Caco-2 (cell line): ENCODE measurements around the gene SSR1. TPM values are rescaled to one million over a fixed set of nuclear protein-coding genes. Genes with fewer than 3 reads are reported as not detected.

Experiments
- BruUV-seq: library from RNA; stranded (reverse); fragments of 400-500 nt; replicated peaks from 2 replicates; lab custom pipeline; 2021; lab: Mats Ljungman, UMichigan
- CTCF ChIA-PET: fragments of 300-600 bp; sonication (Branson Sonifier 250); formaldehyde crosslinking; loops from one replicate; lab custom pipeline; 2022; ENCODE audit warnings: antibody characterized with exemption; lab: Charles Lee
- POLR2A ChIA-PET: fragments of 300-600 bp; sonication (Branson Sonifier 250); formaldehyde crosslinking; loops from one replicate; lab custom pipeline; 2022; ENCODE audit warnings: antibody characterized with exemption; lab: Charles Lee
- DNase-seq, 2 experiments: peaks; one replicate each; pipeline versions ENCODE4 v3.0.0 to v3.0.0-alpha.2; 2020 to 2022
- H3K27me3 ChIP-seq: replicated peaks from 2 replicates; pipeline ENCODE4 v1.6.0; 2011; ENCODE audit warnings: low read length; ENCODE audit not compliant: control insufficient read depth, insufficient read depth
- H3K36me3 ChIP-seq: 2 replicates; pipeline ENCODE4 v1.5.1; 2011; ENCODE audit warnings: low read length; ENCODE audit not compliant: control insufficient read depth, insufficient read depth
- H3K4me1 ChIP-seq: fragments of 250-450 bp; sonication (Bioruptor Pico); 2 replicates; pipeline ENCODE4 v1.5.1; 2020; ENCODE audit warnings: mild to moderate bottlenecking
- H3K4me3 ChIP-seq: 2 replicates; pipeline ENCODE4 v1.5.1; 2011; ENCODE audit warnings: low read depth, mild to moderate bottlenecking, control low read depth, low read length
- H3K9me3 ChIP-seq: fragments of 250-450 bp; sonication (Bioruptor Pico); 2 replicates; pipeline ENCODE4 v1.5.1; 2020; ENCODE audit warnings: mild to moderate bottlenecking, moderate library complexity
- H3K27ac Mint-ChIP-seq: one replicate; pipeline ENCODE4 v1.8.0; 2022; ENCODE audit warnings: mixed read lengths; ENCODE audit not compliant: unreplicated experiment
- H3K27me3 Mint-ChIP-seq: one replicate; pipeline ENCODE4 v1.8.0; 2022; ENCODE audit warnings: mixed read lengths; ENCODE audit not compliant: insufficient read depth, unreplicated experiment
- H3K36me3 Mint-ChIP-seq: one replicate; pipeline ENCODE4 v1.8.0; 2022; ENCODE audit warnings: mild to moderate bottlenecking, mixed read lengths; ENCODE audit not compliant: insufficient read depth, unreplicated experiment
- H3K4me1 Mint-ChIP-seq: one replicate; pipeline ENCODE4 v1.8.0; 2022; ENCODE audit warnings: low read depth, mixed read lengths; ENCODE audit not compliant: unreplicated experiment
- H3K4me3 Mint-ChIP-seq: one replicate; pipeline ENCODE4 v1.8.0; 2022; ENCODE audit warnings: mild to moderate bottlenecking, moderate library complexity, mixed read lengths; ENCODE audit not compliant: unreplicated experiment
- H3K9me3 Mint-ChIP-seq: one replicate; pipeline ENCODE4 v1.8.0; 2022; ENCODE audit warnings: mixed read lengths; ENCODE audit not compliant: unreplicated experiment
- intact Hi-C: fragments of 100-400 bp; cut with micrococcal nuclease; formaldehyde crosslinking; loops from one replicate; pipeline ENCODE4 v1.10.0; 2022; ENCODE audit not compliant: unreplicated experiment
- total RNA-seq: library from RNA; stranded (reverse); gene quantifications from 2 replicates; pipeline ENCODE4 v1.2.3, GENCODE V29; 2022
- TF ChIP-seq, protein P1 (sequence below), 2 experiments: fragments of 200-600 bp in 1 of 2; IDR thresholded peaks; 1 replicate in 1 of 2; 2 replicates in 1 of 2; pipeline versions ENCODE4 v1.5.1 to v1.8.0; 2011 to 2022; ENCODE audit warnings: antibody characterized with exemption in 1 of 2, control low read depth in 1 of 2, inconsistent platforms in 1 of 2, low read depth in 1 of 2, low read length in 1 of 2, mild to moderate bottlenecking in 1 of 2, moderate library complexity in 1 of 2; ENCODE audit not compliant: insufficient read depth in 1 of 2, severe bottlenecking in 1 of 2, unreplicated experiment in 1 of 2

The SSR1 gene
- total RNA-seq, 1 experiment from 2014 or later, result 150 TPM

GRCh38 chr6:7328243-7328642 is 15.2 kb upstream of the SSR1 start:
- TF ChIP-seq, protein P1, sequence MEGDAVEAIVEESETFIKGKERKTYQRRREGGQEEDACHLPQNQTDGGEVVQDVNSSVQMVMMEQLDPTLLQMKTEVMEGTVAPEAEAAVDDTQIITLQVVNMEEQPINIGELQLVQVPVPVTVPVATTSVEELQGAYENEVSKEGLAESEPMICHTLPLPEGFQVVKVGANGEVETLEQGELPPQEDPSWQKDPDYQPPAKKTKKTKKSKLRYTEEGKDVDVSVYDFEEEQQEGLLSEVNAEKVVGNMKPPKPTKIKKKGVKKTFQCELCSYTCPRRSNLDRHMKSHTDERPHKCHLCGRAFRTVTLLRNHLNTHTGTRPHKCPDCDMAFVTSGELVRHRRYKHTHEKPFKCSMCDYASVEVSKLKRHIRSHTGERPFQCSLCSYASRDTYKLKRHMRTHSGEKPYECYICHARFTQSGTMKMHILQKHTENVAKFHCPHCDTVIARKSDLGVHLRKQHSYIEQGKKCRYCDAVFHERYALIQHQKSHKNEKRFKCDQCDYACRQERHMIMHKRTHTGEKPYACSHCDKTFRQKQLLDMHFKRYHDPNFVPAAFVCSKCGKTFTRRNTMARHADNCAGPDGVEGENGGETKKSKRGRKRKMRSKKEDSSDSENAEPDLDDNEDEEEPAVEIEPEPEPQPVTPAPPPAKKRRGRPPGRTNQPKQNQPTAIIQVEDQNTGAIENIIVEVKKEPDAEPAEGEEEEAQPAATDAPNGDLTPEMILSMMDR (IDR thresholded peaks at IDR 0.05; ENCODE audit: insufficient read depth in 1 of 2, low read depth in 1 of 2, low read length in 1 of 2, severe bottlenecking in 1 of 2, unreplicated experiment in 1 of 2), result no peak
- Mint-ChIP-seq H3K36me3 (peaks cover 6% of the 10 kb centered on the region), H3K4me1 (no peaks in the 10 kb centered on the region), H3K27ac (no peak overlapping the region), H3K4me3 (no peak overlapping the region), H3K9me3 (no peaks in the 10 kb centered on the region), H3K27me3 (no peaks in the 10 kb centered on the region)
- no peaks in the 10 kb centered on the region for H3K27me3 ChIP-seq
- ChIA-PET POLR2A (no interaction called here), CTCF (no interaction called here)
- H3K9me3 ChIP-seq, result no peaks in the 10 kb centered on the region
- intact Hi-C loops, result no loop called here
- no peak overlapping the region for H3K4me3 ChIP-seq
- H3K36me3 ChIP-seq, result no peaks in the 10 kb centered on the region
- H3K4me1 ChIP-seq, result no peaks in the 10 kb centered on the region
- no TSS peak for BruUV-seq
- DNase-seq, result no peak

DNA sequence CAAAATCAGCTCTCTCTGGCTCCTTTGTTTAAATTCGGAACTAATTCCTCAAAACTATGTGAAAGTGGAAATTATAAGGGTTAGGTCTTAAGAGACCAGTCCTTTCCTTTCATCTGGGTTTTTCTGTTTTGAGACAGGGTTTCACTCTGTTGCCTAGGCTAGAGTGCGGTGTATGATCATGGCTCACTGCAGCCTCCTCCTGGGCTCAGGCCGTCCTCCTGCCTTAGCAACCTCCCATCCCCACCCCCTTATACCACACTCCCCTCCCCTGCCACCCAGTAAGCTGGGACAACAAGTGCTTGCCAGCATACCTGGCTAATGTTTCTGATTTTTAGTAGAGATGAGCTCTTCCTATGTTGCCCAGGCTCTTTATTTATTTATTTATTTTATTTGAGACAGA is 12.8 kb upstream of the SSR1 start:
- Histone ChIP-seq H3K36me3 (no peaks in the 10 kb centered on the region), H3K4me3 (no peak overlapping the region), H3K4me1 (no peaks in the 10 kb centered on the region), H3K27me3 (no peaks in the 10 kb centered on the region), H3K9me3 (no peaks in the 10 kb centered on the region)
- intact Hi-C loops, result no loop called here
- ChIA-PET POLR2A (no interaction called here), CTCF (interaction anchor here (0.6 kb wide), 1 partner anchor 1461 kb away, joined by 5 read pairs; no protein-coding TSS in a partner anchor)
- Mint-ChIP-seq H3K4me3 (no peak overlapping the region), H3K9me3 (no peaks in the 10 kb centered on the region), H3K27ac (no peak overlapping the region), H3K36me3 (peaks cover 6% of the 10 kb centered on the region), H3K4me1 (no peaks in the 10 kb centered on the region), H3K27me3 (no peaks in the 10 kb centered on the region)
- BruUV-seq, result no TSS peak
- TF ChIP-seq, protein P1 (IDR thresholded peaks at IDR 0.05; ENCODE audit: insufficient read depth in 1 of 2, low read depth in 1 of 2, low read length in 1 of 2, severe bottlenecking in 1 of 2, unreplicated experiment in 1 of 2), result no peak
- no peak for DNase-seq

DNA sequence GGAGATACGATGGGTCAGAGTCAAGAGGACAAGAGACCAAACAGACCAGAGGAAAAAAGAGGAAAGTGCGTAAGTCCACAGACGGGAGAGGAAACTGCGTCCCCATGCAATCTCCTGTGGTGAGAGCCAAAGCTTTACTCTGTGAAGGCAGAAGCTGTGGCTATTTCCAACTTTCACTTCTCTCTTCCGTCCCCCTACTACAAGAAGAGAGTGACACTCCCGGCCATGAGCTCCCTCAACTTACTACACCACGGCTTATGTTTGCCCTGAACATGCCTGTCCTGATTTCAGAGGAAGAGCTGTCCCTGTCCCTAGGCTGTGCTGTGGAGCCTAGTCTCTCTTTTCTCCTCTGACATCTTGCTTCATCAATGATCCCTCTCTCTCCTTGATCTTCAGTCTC is 11.5 kb upstream of the SSR1 start:
- ChIA-PET POLR2A (interaction anchor here (1.5 kb wide), 1 partner anchor 15 kb away, joined by 3 read pairs; no protein-coding TSS in a partner anchor), CTCF (interaction anchor here (0.6 to 1.4 kb wide), 3 partner anchors 8 to 292 kb away, joined by 3 to 5 read pairs (median 3); partner anchors contain the start of gene SSR1)
- Mint-ChIP-seq H3K4me1 (no peaks in the 10 kb centered on the region), H3K36me3 (peaks cover 6% of the 10 kb centered on the region), H3K9me3 (no peaks in the 10 kb centered on the region), H3K4me3 (no peak overlapping the region), H3K27ac (no peak overlapping the region), H3K27me3 (no peaks in the 10 kb centered on the region)
- H3K36me3 ChIP-seq, result no peaks in the 10 kb centered on the region
- no TSS peak for BruUV-seq
- TF ChIP-seq, protein P1 (IDR thresholded peaks at IDR 0.05; ENCODE audit: insufficient read depth in 1 of 2, low read depth in 1 of 2, low read length in 1 of 2, severe bottlenecking in 1 of 2, unreplicated experiment in 1 of 2), result no peak
- no peaks in the 10 kb centered on the region for H3K27me3 ChIP-seq
- H3K4me3 ChIP-seq, result no peak overlapping the region
- H3K9me3 ChIP-seq, result no peaks in the 10 kb centered on the region
- intact Hi-C loops, result no loop called here
- no peaks in the 10 kb centered on the region for H3K4me1 ChIP-seq
- no peak for DNase-seq
